HEK293 (cell line): ENCODE data around the gene SPACA7.

Experiments used
- CTCF ChIA-PET: fragments of 350-600 bp; formaldehyde crosslinking; extraction: SDS; loops from one replicate; lab custom pipeline; 2021; ENCODE audit warnings: antibody characterized with exemption; lab: Yijun Ruan, JAX
- POLR2A ChIA-PET: fragments of 300-600 bp; formaldehyde crosslinking; extraction: SDS; loops from one replicate; lab custom pipeline; 2020; ENCODE audit warnings: antibody characterized with exemption, inconsistent platforms; lab: Yijun Ruan, JAX
- H3K27ac ChIP-seq: fragments of 200-500 bp; sonication (Bioruptor generic); 2 replicates; pipeline ENCODE4 v1.5.1; 2014; ENCODE audit warnings: low read depth, low read length, control low read depth, inconsistent platforms; ENCODE audit errors: extremely low read depth
- H3K36me3 ChIP-seq, 2 experiments: fragments of 200-500 bp in 1 of 2; sonication (Bioruptor generic) in 1 of 2; 1 replicate in 1 of 2; 2 replicates in 1 of 2; pipeline ENCODE4 v1.5.1; 2014 to 2017; ENCODE audit warnings: inconsistent platforms in 2 of 2, low read length in 2 of 2; ENCODE audit not compliant: control insufficient read depth in 2 of 2, insufficient read depth in 1 of 2
- H3K4me1 ChIP-seq: fragments of 200-500 bp; sonication (Bioruptor generic); 2 replicates; pipeline ENCODE4 v1.5.1; 2014; ENCODE audit warnings: mild to moderate bottlenecking, low read length, inconsistent platforms; ENCODE audit not compliant: control insufficient read depth, insufficient read depth
- H3K4me3 ChIP-seq: 2 replicates; pipeline ENCODE4 v1.5.1; 2011; ENCODE audit warnings: low read depth, mild to moderate bottlenecking, control low read depth, low read length, moderate library complexity
- H3K9me3 ChIP-seq: fragments of 200-500 bp; sonication (Bioruptor generic); 2 replicates; pipeline ENCODE4 v1.5.1; 2014; ENCODE audit warnings: low read depth, low read length, inconsistent platforms; ENCODE audit not compliant: control insufficient read depth, insufficient read depth
- GLI2 ChIP-seq: fragments of 450-650 bp; formaldehyde crosslinking; IDR thresholded peaks from 2 replicates; pipeline ENCODE4; 2017; ENCODE audit warnings: missing biosample characterization, missing genetic modification characterization, low read depth, borderline replicate concordance
- HOXA7 ChIP-seq: sonication (generic); formaldehyde crosslinking; IDR thresholded peaks from 2 replicates; pipeline ENCODE4 v1.8.1; 2022; ENCODE audit warnings: missing genetic modification reagents, borderline replicate concordance
- IKZF3 ChIP-seq: fragments of 450-650 bp; IDR thresholded peaks from 2 replicates; pipeline ENCODE4 v1.5.0; 2018; ENCODE audit warnings: missing biosample characterization, mild to moderate bottlenecking, missing genetic modification characterization, moderate library complexity
- KLF16 ChIP-seq: fragments of 450-650 bp; formaldehyde crosslinking; IDR thresholded peaks from 2 replicates; pipeline ENCODE4 v1.5.1; 2017; ENCODE audit warnings: missing biosample characterization, missing genetic modification characterization
- PATZ1 ChIP-seq: fragments of 450-650 bp; formaldehyde crosslinking; IDR thresholded peaks from 2 replicates; pipeline ENCODE4 v1.5.1; 2016; ENCODE audit warnings: missing biosample characterization, missing genetic modification characterization
- REST ChIP-seq: fragments of 450-650 bp; formaldehyde crosslinking; IDR thresholded peaks from 2 replicates; pipeline ENCODE4 v1.5.1; 2016; ENCODE audit warnings: missing biosample characterization, missing genetic modification characterization
- ZBTB17 ChIP-seq: fragments of 450-650 bp; formaldehyde crosslinking; IDR thresholded peaks from 2 replicates; pipeline ENCODE4 v1.5.1; 2016; ENCODE audit warnings: missing biosample characterization, missing genetic modification characterization
- ZNF121 ChIP-seq: fragments of 450-650 bp; formaldehyde crosslinking; IDR thresholded peaks from 2 replicates; pipeline ENCODE4 v1.5.1; 2016; ENCODE audit warnings: missing biosample characterization, missing genetic modification characterization
- ZNF174 ChIP-seq: fragments of 450-650 bp; formaldehyde crosslinking; IDR thresholded peaks from 2 replicates; pipeline ENCODE4 v1.5.0; 2017; ENCODE audit warnings: missing biosample characterization, mild to moderate bottlenecking, missing genetic modification characterization
- ZNF280C ChIP-seq: fragments of 450-650 bp; formaldehyde crosslinking; IDR thresholded peaks from 2 replicates; pipeline ENCODE4 v1.5.1; 2016; ENCODE audit warnings: missing biosample characterization, missing genetic modification characterization
- ZNF473 ChIP-seq: fragments of 450-650 bp; formaldehyde crosslinking; IDR thresholded peaks from 2 replicates; pipeline ENCODE4 v1.5.1; 2017; ENCODE audit warnings: missing biosample characterization, missing genetic modification characterization
- ZNF530 ChIP-seq: fragments of 450-650 bp; formaldehyde crosslinking; IDR thresholded peaks from 2 replicates; pipeline ENCODE4 v1.5.1; 2016; ENCODE audit warnings: low read depth, missing biosample characterization, missing genetic modification characterization
- ZNF629 ChIP-seq: fragments of 450-650 bp; formaldehyde crosslinking; IDR thresholded peaks from 2 replicates; pipeline ENCODE4 v1.5.1; 2017; ENCODE audit warnings: missing biosample characterization, missing genetic modification characterization
- ZNF704 ChIP-seq: fragments of 450-650 bp; formaldehyde crosslinking; IDR thresholded peaks from 2 replicates; pipeline ENCODE4 v1.5.1; 2016; ENCODE audit warnings: missing biosample characterization, missing genetic modification characterization
- ZNF791 ChIP-seq: fragments of 450-650 bp; formaldehyde crosslinking; IDR thresholded peaks from 2 replicates; pipeline ENCODE4 v1.5.1; 2016; ENCODE audit warnings: missing biosample characterization, missing genetic modification characterization
- ZNF830 ChIP-seq: fragments of 450-650 bp; IDR thresholded peaks from 2 replicates; pipeline ENCODE4 v1.5.0; 2018; ENCODE audit warnings: missing biosample characterization, missing genetic modification characterization, low read depth, mild to moderate bottlenecking, moderate library complexity
- ZSCAN16 ChIP-seq: fragments of 450-650 bp; formaldehyde crosslinking; IDR thresholded peaks from 2 replicates; pipeline ENCODE4 v1.5.1; 2016; ENCODE audit warnings: missing biosample characterization, missing genetic modification characterization
- TF ChIP-seq, protein P1 (sequence below): fragments of 450-650 bp; formaldehyde crosslinking; IDR thresholded peaks from 2 replicates; pipeline ENCODE4 v1.5.1; 2016; ENCODE audit warnings: missing biosample characterization, missing genetic modification characterization, low read depth

Gene SPACA7

GRCh38 chr13:112446867-112447266, 70.7 kb downstream of the SPACA7 start:
- no peak overlapping the region for H3K27ac ChIP-seq
- H3K4me1 ChIP-seq: no peaks in the 10 kb centered on the region
- H3K9me3 ChIP-seq: no peaks in the 10 kb centered on the region
- H3K4me3 ChIP-seq: no peak overlapping the region
- H3K36me3 ChIP-seq: no peaks in the 10 kb centered on the region
- POLR2A ChIA-PET: no interaction called here
- TF ChIP-seq ZBTB17 (tag by site-specific recombination) (no peak), ZNF629 (tag by site-specific recombination) (no peak), ZNF174 (tag by site-specific recombination) (no peak), ZNF530 (tag by site-specific recombination) (no peak), ZNF704 (tag by site-specific recombination) (no peak), ZSCAN16 (tag by site-specific recombination) (no peak), ZNF473 (no peak), HOXA7 (no peak), ZNF830 (no peak), REST (no peak), GLI2 (tag by site-specific recombination) (no peak), KLF16 (tag by site-specific recombination) (no peak), ZNF791 (tag by site-specific recombination) (no peak), ZNF280C (tag by site-specific recombination) (no peak), PATZ1 (tag by site-specific recombination) (no peak), IKZF3 (no peak), ZNF121 (tag by site-specific recombination) (no peak)
- TF ChIP-seq, protein P1, sequence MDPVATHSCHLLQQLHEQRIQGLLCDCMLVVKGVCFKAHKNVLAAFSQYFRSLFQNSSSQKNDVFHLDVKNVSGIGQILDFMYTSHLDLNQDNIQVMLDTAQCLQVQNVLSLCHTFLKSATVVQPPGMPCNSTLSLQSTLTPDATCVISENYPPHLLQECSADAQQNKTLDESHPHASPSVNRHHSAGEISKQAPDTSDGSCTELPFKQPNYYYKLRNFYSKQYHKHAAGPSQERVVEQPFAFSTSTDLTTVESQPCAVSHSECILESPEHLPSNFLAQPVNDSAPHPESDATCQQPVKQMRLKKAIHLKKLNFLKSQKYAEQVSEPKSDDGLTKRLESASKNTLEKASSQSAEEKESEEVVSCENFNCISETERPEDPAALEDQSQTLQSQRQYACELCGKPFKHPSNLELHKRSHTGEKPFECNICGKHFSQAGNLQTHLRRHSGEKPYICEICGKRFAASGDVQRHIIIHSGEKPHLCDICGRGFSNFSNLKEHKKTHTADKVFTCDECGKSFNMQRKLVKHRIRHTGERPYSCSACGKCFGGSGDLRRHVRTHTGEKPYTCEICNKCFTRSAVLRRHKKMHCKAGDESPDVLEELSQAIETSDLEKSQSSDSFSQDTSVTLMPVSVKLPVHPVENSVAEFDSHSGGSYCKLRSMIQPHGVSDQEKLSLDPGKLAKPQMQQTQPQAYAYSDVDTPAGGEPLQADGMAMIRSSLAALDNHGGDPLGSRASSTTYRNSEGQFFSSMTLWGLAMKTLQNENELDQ (tag by site-specific recombination): no peak
- TF ChIP-seq, all 188 proteins: peak for 0
- CTCF ChIA-PET: interaction anchor here (1.1 kb wide), 1 partner anchor 11 kb away, joined by 4 read pairs; no protein-coding TSS in a partner anchor
